NCI-H2081 treated with DMSO at 0.1 percent for 48 hours (cell line): ENCODE data around the gene MEDAG.

Source experiments
- DNase-seq: peaks from one replicate; lab custom pipeline; 2025; lab: John Stamatoyannopoulos, UW

The MEDAG gene

GRCh38 chr13:30872685-30873461, 33.2 kb upstream of the MEDAG start:
- DNase-seq, result no peak

GRCh38 chr13:30873499-30873898, 32.6 kb upstream of the MEDAG start:
- no peak for DNase-seq

GRCh38 chr13:30874111-30874510, 32.0 kb upstream of the MEDAG start:
- no peak for DNase-seq

- no peak for DNase-seq
Observed at GRCh38 chr13:30874561-30874960, 31.5 kb upstream of the MEDAG start.

- no peak for DNase-seq
Observed at GRCh38 chr13:30877335-30877734, 28.7 kb upstream of the MEDAG start.

GRCh38 chr13:30880151-30880855, 25.8 kb upstream of the MEDAG start:
- no peak for DNase-seq

GRCh38 chr13:30880856-30881155, 25.3 kb upstream of the MEDAG start:
- no peak for DNase-seq

- no peak for DNase-seq
Observed at GRCh38 chr13:30881191-30881651, 24.9 kb upstream of the MEDAG start.

GRCh38 chr13:30882026-30882850, 23.8 kb upstream of the MEDAG start:
- no peak for DNase-seq

- DNase-seq, result no peak
Observed at GRCh38 chr13:30882996-30883766, 22.9 kb upstream of the MEDAG start.

- no peak for DNase-seq
Observed at GRCh38 chr13:30884543-30884942, 21.5 kb upstream of the MEDAG start.

- no peak for DNase-seq
Observed at GRCh38 chr13:30889196-30889690, 16.8 kb upstream of the MEDAG start.

- no peak for DNase-seq
Observed at GRCh38 chr13:30892966-30893365, 13.1 kb upstream of the MEDAG start.

GRCh38 chr13:30895773-30896172, 10.3 kb upstream of the MEDAG start:
- no peak for DNase-seq

- DNase-seq, result no peak
Observed at GRCh38 chr13:30898070-30898469, 8.0 kb upstream of the MEDAG start.

- no peak for DNase-seq
Observed at GRCh38 chr13:30898678-30899241, 7.3 kb upstream of the MEDAG start.

GRCh38 chr13:30900436-30900835, 5.6 kb upstream of the MEDAG start:
- DNase-seq, result no peak

GRCh38 chr13:30900952-30901749, 4.9 kb upstream of the MEDAG start:
- no peak for DNase-seq

GRCh38 chr13:30904043-30904442, 2.0 kb upstream of the MEDAG start:
- no peak for DNase-seq

- DNase-seq, result no peak
Observed at GRCh38 chr13:30906411-30907051, 460 bp downstream of the MEDAG start.
